ENCODE data around the gene MLLT11.
"Not testable (repeated sequence)": the region's sequence is repeated elsewhere in the genome, so short reads cannot be mapped to it uniquely, and the experiment has no call there.

The MLLT11 gene

DNA sequence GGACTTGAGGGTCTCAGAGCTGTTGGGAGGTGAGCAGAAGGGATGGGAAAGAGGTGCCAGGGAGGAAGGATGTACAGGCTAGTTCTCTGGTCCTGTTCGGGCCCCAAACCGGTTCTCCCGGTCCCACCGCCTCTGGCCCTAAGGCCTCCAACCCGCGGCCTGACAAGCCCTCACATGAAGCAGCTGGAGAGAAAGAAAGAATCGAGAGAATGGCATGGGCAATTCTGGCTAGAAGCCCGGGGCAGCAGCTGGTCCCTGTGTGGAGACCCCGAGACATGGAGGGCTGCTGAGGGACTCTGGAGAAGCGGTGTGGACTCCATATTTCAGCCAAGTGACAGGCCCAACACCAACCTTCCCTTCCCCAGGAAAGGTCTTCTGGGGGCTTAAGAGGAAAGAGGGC is 1.5 kb upstream of the MLLT11 start:
- no peak for DNase-seq

DNA sequence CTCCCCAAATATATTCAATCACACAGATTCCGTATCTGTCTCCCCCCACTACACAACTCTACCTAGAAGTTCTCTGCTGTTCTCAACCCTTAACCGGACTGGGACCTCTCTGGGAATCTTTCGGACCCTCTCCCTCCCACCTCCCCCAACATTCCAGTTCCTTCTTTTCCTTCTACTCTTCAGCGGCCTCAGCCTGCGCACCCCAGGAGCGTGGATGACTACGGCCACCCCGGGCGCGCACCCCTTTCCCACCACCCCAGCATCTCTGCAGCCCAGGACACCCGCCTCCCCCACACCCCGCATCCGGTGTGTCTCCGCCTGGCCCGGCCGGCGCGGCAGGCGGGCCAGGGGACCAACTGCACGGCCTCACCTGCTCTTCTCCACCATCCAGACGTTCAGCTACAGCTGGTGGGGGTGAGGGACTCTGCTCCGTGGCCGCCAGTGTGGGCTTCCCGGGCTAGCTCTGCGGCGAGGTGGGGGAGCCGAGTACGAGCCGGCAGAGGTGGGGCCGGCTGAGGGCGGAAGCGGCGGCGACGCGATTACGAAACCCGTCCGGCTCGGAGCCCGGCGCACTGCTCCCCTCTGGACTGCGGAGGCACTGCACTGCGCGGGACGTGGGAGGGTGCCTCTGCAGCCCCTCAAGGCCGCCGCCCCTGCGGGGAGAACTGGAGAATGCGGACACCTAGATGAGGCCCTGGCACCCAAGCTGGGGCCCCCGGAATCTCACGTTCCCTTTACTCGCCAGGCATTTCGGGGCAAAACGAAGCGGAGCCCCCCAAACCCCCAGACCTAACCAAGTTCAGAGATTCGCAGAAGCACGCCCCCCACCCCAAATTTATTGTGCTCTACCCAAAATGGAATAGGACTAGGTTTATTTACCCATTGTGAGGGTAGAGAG is 839 bp upstream of the MLLT11 start, which contains the start of gene CDC42SE1:
Gene CDC42SE1, minus strand, starts transcription at position 514 of the 898 bp plus-strand sequence. CDS start 3,892 bp downstream, outside the sequence.
- peak; percentile 78 to 79 for DNase-seq

DNA sequence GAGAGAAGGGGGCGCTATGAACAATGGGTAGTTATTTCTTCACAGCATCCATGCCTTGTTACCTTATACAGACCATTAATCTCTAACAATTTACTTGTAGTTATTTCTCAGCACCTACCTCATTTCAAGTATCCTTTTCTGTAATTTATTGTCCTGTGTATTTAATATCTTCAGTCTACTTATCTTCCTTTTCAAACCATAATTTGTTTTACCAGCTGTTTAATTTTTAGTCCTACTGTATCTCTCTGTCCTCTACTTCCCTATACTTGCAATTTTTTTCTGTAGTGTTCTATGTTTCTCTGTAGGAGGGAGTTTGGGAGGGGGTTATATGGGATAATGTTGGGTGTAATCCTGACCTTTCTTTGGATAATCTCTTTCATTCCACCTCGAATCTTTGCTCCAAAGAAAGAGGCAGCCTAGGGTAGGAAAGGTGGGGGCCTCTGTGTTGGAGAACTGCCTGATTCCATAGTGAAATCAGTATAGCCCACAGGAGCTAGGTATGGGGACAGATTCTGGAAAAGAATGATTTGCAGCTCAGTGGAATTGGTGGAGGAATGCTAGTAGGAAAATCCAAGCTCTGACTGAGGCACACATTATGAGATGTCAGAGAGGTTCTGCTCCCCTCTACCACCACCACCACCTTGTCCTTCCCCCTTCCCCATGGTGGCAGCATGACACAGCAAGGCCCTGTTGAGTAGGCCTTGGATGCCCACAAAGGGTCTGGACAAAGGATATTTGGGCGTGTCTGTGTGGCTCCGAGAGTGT is 642 bp downstream of the MLLT11 start:
- no peak for DNase-seq

DNA sequence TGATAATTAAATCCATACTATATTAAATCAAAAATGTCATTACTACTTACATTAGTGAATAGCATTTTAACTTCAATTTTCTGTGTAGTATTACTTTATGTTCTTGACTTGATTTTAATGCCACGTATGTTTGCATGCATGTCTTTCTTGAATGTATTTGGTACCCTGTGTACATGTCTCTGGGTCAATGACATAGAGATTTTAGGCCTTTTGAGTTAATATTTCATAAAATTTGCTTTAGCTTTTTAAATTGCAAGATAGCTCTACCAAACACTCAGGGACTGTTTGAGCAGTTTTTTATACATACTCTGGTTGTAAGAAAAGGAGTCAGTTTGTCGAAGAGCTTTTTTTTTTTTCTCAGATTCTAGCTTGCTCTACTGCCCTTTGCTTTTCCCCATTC is 1.5 kb downstream of the MLLT11 start:
- DNase-seq: no peak

DNA sequence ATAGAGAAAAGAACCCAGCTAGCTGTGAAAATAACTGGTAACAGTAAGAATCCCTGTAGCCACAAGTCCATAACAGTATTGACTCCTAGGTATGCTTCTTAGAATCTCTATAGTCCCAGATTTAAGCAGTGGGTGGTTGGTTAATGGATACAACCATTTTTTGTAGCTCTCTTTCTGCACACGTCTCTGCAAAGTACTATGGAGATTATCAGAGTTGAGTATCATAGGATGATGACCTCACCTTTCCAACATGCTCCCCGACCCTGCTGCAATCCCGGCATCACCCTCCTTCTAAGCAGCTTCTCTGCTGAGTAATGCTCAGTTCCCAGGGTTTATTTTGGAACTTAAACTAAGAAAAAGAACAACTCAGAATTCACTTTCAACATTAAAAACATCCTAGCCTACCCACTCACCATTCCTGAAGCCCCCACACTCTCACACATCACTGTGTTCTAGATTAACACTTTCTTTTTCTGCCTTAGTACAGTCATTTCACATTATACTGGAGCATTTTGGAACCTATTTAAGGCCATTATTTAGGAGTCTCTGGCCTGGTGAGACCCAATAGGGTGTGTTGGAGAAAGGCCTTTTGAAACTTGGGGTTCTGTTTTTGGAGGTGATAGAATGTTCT is 2.7 kb downstream of the MLLT11 start:
- no peak for DNase-seq

DNA sequence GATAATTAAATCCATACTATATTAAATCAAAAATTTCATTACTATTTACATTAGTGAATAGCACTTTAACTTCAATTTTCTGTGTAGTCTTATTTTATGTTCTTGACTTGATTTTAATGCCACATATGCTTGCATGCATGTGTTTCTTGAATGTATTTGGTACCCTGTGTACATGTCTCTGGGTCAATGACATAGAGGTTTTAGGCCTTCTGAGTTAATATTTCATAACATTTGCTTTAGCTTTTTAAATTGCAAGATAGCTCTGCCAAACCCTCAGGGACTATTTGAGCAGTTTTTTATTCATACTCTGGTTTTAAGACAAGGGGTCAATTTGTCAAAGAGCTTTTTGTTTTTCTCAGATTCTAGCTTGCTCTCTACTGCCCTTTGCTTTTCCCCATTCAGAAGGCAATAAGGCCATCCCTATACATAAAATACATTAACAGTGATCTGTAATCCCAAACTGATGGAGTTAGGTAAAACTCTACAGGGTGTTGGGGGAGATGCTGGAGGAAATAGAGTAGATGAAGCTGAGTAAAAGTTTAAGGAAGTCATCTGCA is 5.0 kb downstream of the MLLT11 start:
- DNase-seq: no peak

DNA sequence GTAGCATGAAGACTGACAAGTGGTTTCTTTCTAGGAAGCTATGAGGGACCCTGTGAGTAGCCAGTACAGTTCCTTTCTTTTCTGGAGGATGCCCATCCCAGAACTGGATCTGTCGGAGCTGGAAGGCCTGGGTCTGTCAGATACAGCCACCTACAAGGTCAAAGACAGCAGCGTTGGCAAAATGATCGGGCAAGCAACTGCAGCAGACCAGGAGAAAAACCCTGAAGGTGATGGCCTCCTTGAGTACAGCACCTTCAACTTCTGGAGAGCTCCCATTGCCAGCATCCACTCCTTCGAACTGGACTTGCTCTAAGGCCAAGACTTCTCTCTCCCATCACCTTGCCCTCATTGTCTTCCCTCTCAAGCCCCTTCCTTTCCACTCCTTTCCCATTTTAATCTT is 7.0 kb downstream of the MLLT11 start:
- DNase-seq: no peak

DNA sequence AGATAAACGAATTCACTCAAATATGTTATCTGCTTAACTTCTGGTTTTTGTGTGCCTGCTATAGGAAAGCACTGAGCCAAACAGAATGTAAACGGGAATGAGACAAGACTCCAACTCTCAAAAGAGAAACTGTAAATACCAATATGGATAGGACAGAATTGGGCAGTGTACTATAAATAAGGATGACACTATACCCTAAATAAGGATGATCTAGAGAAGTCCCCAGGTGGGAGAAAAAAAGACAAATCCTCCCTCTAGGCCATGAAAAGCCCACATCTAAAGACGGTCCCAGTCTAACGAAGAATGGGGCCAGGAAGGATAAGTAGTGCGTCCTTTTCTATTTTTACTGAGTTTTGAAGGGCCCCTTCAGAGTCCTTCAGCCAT is 8.9 kb downstream of the MLLT11 start:
- no peak for DNase-seq

DNA sequence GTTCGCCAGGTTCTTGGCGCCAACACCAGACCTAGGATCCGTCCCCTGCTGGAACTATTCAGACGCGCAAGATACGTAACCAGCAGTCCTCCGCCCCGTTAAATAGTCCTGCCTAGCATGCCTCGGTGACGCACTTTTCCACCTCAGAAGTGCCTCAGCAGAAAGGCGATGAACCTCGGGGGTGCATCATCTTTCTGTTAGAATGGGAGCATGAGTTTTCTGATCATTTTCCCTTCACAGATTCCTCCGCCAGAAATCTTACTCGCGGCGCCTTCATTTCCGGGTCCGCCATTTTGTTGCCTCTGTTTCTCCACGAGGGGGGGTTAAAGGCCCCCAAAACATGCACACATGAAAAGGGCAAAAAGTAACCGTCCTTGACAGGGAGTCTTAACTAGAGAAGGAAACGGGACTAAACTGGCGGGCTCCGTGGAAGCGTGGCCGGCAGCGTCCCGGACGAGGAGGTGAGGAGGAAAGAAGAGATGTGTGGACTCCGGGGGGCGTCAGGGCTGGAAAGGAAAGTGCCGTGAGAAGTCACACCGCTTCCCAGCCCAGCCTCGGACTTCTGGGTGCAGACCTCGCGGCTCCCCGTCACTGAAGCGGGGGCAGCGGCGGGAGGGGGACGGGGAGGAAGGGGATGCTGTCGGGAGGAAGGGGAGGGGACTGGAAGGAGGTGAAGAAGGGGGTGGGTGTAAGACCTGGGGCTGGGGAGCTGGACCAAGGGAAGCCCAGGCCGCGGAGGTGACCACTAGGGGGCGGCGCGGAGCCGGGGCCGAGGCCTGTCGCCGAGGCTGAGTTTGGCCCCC is 10.5 kb downstream of the MLLT11 start, which contains the start of gene GABPB2:
Gene GABPB2, plus strand, starts transcription at position 288 of the 803 bp plus-strand sequence. CDS start 17,429 bp downstream, outside the sequence.
- peak; percentile 80 to 88 for DNase-seq

DNA sequence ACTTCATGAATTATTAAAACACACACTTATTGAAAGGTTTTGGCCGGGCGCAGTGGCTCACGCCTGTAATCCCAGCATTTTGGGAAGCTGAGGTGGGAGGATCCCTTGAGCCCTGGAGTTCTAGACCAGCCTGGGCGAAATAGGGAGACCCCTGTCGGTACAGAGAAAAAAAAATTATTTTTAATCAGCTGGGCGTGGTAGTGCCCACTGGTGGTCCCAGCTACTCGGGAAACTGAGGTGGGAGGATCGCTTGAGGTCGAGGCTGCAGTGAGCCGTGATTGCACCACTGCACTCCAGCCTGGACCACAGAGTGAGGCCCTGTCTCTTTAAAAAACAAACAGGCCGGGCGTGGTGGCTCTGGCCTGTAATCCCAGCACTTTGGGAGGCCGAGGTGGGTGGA is 12.0 kb downstream of the MLLT11 start:
- DNase-seq: no peak

DNA sequence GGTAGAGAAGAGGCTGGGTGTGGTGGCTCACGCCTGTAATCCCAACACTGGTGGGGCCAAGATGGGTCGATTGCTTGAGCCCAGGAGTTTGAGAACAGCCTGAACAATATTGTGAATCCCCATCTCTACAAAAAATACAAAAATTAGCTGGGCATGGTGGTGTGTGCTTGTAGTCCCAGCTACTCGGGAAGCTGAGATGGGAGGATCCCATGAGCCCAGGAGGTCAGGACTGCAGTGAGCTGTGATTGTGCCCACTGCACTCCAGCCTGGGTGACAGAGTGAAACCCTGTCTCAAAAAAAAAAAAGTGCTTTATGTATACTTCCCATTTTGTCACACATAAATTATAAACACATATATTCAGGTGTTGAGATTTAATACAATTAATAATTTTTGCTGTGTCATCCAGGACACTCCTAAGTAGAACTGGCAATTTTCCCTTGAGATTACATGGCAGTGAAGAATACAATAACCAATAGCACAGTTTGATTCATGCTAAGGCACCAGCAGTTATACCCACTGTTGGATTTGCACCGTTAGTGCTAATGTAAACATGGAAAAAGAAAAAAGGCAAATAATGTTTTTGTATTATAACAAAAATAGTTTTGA is 25.9 kb downstream of the MLLT11 start:
- no peak for DNase-seq

DNA sequence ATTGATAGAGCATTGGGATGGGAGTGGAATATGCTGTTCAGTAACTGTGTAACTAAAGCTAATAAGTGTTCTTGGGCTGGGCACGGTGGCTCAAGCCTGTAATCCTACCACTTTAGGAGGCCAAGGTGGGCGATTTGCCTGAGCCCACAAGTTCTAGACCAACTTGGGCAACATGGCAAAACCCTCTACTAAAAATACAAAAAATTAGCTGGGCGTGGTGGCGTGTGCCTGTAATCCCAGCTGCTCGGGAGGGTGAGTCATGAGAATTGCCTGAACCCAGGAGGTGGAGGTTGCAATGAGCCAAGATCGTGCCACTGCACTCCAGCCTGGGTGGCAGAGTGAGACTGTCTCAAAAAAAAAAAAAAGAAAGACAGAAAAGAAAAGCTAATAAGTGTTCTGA is 37.2 kb downstream of the MLLT11 start:
- not testable (repeated sequence) for DNase-seq

DNA sequence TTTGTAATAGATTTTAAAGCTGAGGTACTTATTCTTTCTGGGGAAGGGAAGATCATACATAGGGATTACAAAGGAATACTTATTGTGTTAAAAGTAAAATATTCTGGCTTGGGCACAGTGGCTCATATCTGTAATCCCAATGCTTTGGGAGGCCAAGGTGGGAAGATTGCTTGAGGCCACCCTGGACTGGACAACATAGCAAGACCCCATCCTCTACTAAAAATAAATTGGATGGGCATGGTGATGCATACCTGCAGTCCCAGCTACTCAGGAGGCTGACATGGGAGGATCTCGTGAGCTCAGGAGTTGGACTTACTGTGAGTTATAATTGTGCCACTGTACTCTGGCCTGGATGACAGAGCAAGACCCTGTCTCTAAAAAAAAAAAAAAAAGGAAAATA is 37.9 kb downstream of the MLLT11 start:
- no peak for DNase-seq

DNA sequence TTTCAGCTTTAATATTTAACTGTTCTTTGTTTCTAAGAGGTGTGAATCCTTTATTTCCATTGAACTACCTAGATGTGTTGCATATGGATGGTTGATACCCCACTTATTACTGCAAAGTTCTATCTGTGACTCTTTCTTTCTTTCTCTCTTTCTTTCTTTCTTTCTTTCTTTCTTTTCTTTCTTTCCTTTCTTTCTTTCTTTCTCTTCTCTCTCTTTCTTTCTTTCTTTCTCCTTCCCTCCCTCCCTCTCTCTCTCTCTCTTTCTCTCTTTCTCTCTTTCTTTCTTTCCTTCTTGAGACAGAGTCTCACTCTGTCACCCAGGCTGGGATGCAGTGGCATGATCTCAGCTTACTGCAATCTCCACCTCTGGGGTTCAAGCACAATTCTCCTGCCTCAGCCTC is 44.4 kb downstream of the MLLT11 start:
- DNase-seq: no peak

DNA sequence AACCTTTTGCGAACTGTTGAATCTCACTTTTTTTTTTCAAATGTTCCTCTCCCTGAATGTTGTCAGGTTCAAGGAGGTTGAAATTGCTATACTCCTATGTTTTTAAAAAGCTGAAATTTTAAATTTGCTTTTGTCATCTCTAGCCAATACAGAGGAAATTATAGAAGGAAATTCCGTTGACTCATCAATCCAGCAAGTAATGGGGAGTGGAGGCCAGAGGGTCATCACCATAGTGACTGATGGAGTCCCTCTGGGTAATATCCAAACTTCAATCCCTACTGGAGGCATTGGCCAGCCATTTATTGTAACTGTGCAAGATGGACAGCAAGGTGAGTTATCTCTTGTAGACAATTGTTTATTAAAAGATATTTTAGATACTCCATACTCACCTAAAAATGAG is 46.7 kb downstream of the MLLT11 start:
- DNase-seq: no peak

DNA sequence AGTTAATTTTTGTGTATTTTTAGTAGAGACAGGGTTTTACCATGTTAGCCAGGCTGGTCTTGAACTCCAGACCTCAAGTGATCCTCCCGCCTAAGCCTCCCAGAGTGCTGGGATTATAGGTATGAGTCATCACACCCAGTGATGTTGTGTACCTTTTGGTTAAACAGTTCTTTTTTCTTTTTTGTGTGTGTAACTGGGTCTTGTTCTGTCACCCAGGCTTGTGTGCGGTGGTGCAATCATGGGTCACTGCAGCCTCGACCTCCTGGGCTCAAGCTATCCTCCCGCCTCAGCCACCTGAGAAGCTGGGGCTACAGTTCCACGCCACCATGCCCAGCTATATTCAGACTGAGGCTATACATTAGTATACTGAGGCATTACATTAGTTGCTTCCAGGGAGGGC is 48.1 kb downstream of the MLLT11 start:
- DNase-seq: no peak

DNA sequence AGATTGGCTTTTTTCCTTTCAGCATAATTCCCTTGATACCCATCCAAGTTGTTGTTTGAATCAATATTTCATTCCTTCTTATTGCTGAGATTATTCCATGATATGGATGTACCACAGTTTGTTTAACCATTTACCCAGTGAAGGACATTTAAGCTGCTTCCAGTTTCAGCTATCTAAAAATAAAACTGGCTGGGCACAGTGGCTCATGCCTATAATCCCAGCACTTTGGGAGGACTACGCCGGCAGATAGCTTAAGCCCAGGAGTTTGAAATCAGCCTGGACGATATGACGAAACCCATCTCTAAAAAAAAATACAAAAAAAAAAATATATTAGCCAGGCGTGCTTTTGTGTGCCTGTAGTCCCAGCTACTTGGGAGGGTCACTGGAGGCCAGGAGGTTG is 53.7 kb downstream of the MLLT11 start:
- DNase-seq: no peak
